Stimulated activated CD8-positive, alpha-beta memory T cell treated with anti-CD3 and anti-CD28 coated beads, Interleukin-12 subunit alpha, Interleukin-12 subunit beta, amount 100 ng/mL, for 24 hours (primary cell): ENCODE data around the gene STH.
"Not testable (repeated sequence)": the region's sequence is repeated elsewhere in the genome, so short reads cannot be mapped to it uniquely, and the experiment has no call there.

Experiments used
- DNase-seq: peaks from one replicate; pipeline ENCODE4 v3.0.0-alpha.2; 2020; ENCODE audit errors: extremely low read depth

Gene STH, protein sequence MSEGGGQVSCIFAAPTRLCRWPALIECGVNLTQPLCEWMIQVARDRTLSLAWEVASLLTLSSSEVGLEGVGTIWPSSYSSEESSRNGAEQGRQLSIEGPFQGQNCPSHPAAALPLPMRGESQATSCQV

DNA sequence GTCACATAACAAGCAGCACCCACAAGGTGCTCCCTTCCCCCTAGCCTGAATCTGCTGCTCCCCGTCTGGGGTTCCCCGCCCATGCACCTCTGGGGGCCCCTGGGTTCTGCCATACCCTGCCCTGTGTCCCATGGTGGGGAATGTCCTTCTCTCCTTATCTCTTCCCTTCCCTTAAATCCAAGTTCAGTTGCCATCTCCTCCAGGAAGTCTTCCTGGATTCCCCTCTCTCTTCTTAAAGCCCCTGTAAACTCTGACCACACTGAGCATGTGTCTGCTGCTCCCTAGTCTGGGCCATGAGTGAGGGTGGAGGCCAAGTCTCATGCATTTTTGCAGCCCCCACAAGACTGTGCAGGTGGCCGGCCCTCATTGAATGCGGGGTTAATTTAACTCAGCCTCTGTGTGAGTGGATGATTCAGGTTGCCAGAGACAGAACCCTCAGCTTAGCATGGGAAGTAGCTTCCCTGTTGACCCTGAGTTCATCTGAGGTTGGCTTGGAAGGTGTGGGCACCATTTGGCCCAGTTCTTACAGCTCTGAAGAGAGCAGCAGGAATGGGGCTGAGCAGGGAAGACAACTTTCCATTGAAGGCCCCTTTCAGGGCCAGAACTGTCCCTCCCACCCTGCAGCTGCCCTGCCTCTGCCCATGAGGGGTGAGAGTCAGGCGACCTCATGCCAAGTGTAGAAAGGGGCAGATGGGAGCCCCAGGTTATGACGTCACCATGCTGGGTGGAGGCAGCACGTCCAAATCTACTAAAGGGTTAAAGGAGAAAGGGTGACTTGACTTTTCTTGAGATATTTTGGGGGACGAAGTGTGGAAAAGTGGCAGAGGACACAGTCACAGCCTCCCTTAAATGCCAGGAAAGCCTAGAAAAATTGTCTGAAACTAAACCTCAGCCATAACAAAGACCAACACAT, at the start of gene STH:
TSS of gene STH (plus strand) at position 264 of the 913 bp plus-strand sequence. CDS start at position 294, 30 bp downstream.
- no peak for DNase-seq

DNA sequence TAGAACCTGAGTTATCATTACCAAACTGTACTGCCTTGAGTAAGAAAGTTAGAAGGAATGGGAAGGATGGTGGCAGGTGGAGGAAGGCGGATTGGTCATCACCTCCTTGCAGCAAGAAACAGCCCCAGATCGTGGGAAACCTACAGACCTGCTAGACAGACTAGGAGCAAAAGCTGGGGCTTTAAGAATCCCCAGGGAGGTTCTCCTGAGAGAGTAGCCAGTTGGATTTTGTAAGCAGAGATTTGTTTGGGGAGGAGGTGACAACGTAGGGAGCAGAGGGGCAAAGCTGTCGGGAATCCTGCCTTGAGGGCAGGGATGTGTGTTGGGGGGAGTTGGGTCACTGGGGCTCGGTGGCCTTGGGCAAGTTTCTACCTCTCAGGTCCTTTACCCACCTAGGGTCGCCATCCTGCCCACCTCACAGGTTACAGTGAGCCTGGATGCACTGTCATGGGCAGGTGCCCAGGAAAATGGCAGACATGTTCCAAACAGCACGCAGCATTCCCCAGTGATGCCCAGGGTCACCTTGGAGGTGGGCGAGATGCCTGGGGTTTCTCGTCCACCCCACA, 49.2 kb upstream of the STH start:
- no peak for DNase-seq

DNA sequence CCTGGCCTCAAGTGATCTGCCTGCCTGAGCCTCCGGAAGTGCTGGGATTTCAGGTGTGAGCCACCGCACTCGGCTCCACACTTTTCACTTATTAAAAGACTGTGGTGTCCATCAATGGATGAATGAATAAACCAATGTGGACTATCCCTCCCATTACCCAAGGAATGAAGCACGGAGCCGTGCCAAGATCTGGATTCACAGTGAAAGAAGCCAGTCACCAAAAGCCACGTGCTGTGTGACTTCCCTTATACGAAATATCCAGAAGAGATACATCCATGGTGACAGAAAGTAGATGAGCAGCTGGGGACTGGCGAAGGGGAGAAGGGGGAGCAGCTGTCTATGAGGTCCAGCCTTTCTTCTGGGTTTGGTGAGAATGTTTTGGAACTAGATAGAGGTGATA, 48.2 kb upstream of the STH start:
- no peak for DNase-seq

DNA sequence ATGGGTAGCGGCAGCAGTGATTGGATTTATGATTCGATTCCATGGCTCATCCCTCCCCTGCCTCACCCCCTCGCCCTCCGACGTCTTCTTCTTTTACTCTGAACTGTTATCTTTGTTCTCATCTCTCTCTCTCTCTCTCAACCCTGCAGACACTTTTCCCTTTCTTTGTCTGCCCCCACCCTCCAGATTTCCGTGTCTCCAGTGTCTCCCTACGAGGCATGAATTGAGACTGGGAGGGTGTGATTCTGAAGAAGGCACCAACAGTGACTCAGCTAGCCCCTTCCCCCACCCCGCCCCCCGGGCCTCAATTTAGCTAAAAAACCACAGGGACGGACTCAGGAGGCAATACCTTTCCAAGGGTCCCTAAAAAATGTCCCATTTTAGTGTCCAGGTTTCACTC, 47.6 kb upstream of the STH start:
- DNase-seq = no peak

DNA sequence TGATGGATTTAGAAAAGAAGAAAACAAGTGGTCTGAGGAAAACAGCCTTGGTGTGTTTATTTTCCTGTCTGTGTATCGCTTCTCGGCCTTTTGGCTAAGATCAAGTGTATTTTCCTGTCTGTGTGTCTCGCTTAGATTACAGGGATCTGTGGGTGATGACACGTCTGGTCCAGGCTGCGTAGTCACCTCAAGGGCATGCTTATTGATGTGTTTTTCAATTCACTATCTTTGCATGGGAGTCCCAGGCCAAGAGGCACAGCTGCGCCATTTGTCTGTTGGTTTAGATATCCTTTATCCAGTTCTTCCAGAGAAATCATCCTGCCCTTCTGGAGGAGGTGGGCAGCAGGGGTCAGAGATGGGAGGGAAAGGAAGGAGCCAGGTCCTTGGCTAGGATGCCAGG, 47.1 kb upstream of the STH start:
- no peak for DNase-seq

DNA sequence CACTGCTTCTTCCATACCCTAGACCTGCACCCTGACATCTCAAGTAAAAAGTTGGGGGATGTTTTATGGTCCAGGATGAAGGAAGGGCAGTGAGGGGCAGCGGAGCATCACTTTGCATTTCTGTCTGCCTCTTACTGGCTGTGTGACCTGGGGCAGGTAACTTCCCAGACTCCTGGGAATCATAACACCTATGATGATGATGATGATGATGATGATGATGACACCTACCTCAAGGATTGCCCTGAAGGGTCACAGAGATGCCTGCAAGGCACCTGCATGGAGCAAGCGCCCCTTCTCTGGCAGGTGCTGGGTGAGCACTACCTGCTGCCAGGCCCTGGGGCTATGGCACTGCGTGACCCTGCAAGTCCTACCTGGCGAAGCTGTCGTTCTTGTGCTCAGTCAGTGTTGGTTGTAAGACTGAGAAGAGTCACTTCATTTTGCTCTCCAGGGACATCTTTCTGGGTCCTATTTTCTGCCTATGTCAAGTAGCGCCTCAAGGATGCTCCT, 46.2 kb upstream of the STH start:
- DNase-seq = no peak

DNA sequence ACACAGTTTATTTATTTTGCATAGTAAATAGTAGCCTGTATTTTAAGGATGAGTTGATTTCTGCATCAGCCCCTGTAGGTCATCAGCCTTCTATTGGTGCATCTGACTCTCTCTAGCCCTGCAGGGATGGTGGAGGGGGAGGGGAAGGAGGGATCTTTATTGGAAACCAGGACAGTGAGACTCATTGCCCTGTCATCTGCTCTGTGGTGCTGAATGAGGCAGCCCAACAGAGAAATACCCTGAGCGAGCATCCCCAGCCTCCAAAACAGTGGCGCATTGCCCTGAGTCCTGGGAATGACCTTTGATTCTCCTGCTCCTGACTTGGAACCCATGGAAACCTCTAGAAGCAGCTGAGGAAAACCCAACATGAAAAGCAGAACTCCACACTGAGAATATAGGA, 45.5 kb upstream of the STH start:
- no peak for DNase-seq

DNA sequence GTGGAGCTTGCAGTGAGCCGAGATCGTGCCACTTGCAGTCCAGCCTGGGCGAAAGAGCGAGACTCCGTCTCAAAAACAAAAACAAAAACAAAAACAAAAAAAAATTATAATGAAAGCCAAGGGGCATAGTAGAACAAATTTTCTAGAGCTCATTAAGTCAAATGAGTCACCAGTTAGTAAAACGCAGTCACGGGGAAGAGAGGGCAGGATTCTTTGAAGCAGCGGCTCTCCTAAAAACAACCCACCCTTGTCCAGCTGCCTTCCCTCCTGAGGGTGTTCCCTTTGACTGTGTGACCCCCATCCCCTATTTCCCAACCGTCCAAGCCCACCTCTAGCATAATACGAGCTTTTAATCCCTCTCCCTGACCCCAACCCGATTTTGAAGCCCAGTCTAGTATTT, 44.1 kb upstream of the STH start:
- no peak for DNase-seq

DNA sequence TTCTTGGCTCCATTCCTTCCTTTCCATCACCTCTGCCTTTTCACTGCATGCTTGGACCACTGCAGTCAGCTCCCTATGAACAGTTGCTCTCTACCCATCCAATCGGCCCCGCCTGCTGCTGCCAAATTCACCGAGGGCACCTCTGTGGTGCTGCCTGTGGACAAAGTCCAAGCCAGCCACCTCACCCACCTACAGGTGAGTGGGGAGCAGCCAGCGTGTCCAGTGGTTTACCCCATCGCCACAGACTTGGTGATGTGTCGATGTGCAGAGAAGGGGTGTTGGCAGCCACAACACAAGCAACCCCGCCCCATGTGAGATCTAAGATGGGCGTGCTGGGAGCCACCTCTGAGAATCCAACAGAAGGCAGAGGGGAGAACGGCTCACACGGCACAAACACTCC, 43.7 kb upstream of the STH start:
- no peak for DNase-seq

DNA sequence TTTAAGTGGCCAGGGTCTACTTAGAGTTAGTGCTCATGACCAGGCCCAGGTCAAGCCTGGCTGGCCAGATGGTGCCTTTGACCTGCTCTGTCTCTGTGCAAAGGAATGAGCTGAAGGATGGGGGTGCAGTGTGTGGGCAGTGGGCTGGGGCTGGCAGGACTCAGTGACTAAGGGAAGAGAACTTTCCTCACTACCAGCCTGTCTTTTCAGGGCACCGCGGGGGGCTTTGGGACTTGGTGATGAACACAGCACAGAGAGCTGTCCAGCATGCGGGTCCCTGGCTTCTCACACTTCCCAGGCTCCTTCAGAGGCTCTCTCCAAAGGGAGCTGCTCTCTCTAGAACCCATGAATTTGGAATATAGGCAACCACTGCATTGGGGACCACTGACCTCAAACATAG, 43.0 kb upstream of the STH start:
- DNase-seq = no peak

DNA sequence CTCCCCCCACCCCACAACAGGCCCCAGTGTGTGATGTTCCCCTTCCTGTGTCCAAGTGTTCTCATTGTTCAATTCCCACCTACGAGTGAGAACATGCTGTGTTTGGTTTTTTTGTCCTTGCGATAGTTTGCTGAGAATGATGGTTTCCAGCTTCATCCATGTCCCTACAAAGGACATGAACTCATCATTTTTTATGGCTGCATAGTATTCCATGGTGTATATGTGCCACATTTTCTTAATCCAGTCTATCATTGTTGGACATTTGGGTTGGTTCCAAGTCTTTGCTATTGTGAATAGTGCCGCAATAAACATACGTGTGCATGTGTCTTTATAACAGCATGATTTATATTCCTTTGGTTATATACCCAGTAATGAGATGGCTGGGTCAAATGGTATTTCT, 42.3 kb upstream of the STH start:
- not testable (repeated sequence) for DNase-seq

DNA sequence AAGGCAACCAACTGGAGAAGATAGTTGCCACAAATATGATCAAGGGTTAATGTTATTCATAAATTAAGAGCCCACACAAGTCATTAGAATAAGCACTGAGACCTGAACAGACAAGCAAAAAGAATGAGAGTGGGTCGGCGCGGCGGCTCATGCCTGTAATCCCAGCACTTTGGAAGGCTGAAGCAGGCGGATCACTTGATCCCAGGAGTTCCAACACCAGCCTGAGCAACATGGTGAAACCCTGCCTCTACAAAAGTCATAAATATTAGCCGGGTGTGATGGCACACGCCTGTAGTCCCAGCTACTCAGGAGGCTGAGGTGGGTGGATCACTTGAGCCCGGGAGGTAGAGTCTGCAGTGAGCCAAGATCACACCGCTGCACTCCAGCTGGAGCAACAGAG, 40.7 kb upstream of the STH start:
- no peak for DNase-seq

DNA sequence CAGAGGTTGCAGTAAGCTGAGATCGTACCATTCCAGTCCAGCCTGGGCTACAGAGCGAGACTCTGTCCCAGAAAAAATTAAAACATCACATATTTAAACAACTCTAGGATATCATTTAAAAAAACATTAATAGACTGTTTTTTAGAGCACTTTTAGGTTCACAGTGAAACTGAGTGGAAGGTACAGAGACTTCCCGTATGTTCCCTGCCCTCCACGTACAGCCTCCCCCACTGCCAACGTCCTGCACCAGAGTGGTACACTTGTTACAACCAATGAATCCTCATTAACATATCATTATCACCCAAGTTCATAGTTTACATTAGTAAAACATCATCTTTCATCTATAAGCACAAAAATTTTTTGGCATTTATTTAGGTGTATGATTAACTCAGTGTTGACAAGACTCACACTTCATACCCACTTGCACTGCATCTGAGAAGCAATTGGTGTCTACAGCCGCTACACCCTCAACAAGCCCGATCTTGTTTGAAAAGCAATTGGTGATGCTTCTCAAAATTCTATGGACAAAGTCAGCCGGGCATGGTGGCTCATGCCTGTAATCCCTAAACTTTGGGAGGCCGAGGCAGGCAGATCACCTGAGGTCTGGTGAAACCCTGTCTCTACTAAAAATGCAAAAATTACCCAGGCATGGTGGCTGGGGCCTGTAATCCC, 39.9 kb upstream of the STH start:
- no peak for DNase-seq

DNA sequence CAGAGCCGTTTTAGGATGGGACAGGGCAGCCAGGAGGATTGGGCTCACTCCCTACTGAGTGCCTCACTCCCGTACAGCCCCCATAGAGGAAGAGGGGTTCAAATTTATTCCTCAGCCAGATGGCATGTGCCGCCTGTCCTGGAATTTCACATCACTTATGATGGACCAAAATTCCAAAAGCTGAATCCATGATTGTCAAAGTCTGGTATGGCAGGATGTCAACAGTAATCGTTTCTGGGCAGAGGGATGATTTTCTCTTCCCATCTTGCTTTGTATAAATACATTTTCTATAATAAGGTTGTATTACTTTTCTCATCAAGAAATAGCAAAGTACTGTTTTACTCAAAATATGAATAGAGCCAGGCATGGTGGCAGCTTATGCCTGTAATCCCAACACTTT, 38.7 kb upstream of the STH start:
- DNase-seq = no peak

DNA sequence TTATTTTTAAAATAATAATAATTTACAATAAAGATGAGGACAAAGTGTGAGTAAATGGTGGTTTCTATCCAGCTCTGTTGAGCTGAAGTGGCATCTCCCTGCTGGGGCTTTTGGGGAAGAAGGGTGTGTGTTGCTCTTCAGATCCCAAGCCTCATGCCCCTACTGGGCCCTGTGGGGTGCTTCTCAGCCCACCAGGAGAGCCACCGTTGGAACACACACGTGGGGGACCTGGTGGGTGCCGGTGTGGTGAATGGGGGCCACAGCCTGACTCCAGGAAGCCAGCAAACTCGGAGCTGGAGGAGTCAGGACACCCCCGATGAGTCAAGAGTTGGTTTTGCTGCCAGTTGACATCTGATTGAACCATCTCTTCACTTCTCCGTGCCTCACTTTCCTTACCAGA, 37.8 kb upstream of the STH start:
- no peak for DNase-seq

DNA sequence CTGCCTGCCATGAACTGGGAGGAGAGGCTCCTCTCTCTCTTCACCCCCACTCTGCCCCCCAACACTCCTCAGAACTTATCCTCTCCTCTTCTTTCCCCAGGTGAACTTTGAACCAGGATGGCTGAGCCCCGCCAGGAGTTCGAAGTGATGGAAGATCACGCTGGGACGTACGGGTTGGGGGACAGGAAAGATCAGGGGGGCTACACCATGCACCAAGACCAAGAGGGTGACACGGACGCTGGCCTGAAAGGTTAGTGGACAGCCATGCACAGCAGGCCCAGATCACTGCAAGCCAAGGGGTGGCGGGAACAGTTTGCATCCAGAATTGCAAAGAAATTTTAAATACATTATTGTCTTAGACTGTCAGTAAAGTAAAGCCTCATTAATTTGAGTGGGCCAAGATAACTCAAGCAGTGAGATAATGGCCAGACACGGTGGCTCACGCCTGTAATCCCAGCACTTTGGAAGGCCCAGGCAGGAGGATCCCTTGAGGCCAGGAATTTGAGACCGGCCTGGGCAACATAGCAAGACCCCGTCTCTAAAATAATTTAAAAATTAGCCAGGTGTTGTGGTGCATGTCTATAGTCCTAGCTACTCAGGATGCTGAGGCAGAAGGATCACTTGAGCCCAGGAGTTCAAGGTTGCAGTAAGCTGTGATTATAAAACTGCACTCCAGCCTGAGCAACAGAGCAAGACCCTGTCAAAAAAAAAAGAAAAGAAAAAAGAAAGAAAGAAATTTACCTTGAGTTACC, 36.7 kb upstream of the STH start:
- DNase-seq = no peak

DNA sequence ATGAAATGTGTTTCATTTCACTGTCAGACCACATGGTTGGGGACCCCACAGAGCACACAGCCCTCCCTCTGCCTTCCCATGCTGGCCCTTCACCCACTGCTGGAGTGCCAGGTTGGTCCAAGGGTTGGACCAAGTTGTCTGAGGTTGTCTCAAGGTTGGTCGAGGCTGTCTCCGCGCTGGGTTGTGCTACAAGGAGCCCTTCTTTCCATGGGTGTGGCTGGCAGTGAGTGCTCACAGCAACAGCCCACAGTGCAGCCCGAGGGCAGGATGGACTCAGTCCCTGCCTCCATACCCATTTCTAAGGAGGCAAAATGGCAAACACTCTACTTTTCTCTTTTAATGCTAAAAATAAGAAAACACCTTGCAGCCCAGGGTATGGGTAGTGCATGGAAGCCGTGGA, 35.8 kb upstream of the STH start:
- no peak for DNase-seq

DNA sequence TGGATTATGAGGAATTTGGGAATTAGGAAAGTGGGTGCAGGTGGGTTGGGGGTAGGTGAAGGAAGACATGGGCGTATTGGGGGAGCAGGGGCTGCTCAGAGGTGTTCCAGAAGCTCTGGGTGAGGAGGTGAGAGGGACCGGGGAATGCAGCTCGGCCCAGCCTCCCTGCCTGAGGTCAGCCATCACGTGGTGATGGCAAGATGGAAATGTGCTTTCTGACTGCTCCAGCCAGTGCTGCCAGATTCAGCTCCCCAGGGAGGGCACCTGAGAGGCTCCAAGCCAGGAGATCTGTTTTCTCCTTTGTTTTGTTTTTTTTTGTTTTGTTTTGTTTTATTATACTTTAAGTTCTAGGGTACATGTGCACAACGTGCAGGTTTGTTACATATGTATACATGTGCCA, 35.2 kb upstream of the STH start:
- no peak for DNase-seq

DNA sequence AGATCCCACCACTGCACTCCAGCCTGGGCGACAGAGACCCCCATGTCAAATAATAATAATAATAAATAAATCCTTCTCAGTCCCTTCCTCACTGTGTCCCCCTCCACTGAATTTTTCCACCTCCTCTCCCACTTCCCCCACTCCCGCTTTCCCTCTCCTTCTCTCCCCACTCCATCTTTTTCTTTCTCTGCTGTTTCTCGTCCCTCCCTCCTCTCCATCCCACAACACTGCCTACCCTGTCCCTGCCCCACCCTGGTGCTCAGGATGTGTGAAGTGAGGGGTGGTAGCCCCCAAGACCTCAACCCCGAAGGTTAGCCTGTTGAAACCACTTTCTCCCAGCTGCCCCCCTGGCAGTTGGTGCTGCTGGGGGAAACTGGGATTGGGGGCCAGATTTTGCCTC, 34.4 kb upstream of the STH start:
- DNase-seq = no peak

DNA sequence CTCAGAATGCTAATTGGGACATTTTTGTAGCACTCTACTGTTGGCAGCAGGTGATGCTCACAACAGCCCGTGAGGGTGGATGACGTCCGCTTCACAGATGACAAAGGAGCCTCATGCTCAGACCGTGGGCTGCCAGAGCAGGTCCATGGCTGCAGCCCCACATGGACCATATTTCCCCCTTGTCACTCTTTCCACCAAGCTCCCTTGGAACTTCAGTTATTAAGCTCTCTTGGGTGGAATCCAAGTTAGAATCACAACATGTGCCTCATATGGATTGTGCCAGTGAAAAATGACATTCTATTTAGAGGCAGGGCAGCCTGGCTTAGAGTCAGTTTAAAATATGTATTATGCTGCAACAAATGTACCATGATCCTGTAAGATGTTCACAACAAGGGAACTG, 33.2 kb upstream of the STH start:
- no peak for DNase-seq

DNA sequence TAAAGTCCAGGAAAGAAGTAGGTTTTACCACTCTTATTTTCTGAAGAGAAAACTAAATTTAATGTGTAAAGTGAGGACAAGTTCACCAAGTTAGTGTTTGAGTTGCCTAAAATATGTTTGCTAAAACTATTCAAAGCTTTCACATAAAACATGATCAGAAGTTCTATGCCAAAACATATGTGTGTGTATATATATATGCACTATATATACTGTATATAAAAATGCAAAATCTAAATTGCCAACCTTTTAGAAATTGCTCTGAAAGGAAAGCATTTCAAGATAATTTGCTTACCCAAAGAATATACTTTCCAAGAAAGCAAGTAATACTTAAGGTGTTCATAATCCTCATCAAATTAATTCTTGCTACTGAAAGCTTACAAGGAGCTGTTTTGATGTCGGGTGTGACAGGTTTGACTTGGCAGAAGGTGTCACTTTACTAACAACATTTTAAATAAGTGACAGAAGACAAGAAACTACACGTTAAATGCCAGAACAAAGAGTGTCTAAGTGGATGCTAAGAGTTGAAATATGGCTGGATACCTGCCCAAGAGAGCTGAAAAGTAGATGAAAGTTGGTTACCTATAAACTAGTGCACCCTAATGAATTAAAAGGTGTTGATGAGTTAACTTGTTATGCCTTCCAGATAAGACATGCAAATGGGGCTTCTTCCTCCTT, 32.3 kb upstream of the STH start:
- no peak for DNase-seq
